Neutrophil (primary cell): Measurements from ENCODE around the gene SSR3.

Source experiments
- H3K27ac ChIP-seq: fragments of 200-600 bp; sonication (generic); 2 replicates; pipeline ENCODE4 v1.5.1; 2016; ENCODE audit warnings: mild to moderate bottlenecking, moderate library complexity
- H3K27me3 ChIP-seq: fragments of 200-600 bp; sonication (generic); 2 replicates; pipeline ENCODE4 v1.6.0; 2016; ENCODE audit warnings: mild to moderate bottlenecking
- H3K36me3 ChIP-seq: fragments of 200-600 bp; sonication (generic); 2 replicates; pipeline ENCODE4 v1.5.1; 2017
- H3K4me1 ChIP-seq, 2 experiments: fragments of 200-600 bp in 1 of 2; sonication (generic) in 1 of 2; 1 replicate in 1 of 2; 2 replicates in 1 of 2; pipeline versions ENCODE4 v1.5.1 to v1.6.1; 2013 to 2016; ENCODE audit warnings: low read depth in 1 of 2, low read length in 1 of 2, mild to moderate bottlenecking in 1 of 2, moderate library complexity in 1 of 2; ENCODE audit not compliant: control insufficient read depth in 1 of 2, insufficient read depth in 1 of 2
- H3K4me3 ChIP-seq, 2 experiments: fragments of 200-600 bp in 1 of 2; sonication (generic) in 1 of 2; 1 replicate in 1 of 2; 2 replicates in 1 of 2; pipeline ENCODE4 v1.5.1; 2013 to 2016; ENCODE audit warnings: low read depth in 1 of 2, low read length in 1 of 2, mild to moderate bottlenecking in 1 of 2, moderate library complexity in 1 of 2
- H3K9me3 ChIP-seq: fragments of 200-600 bp; sonication (generic); 2 replicates; pipeline ENCODE4 v1.5.1; 2016
- CTCF ChIP-seq: fragments of 200-600 bp; sonication (generic); IDR thresholded peaks from 2 replicates; pipeline ENCODE4 v1.5.1; 2016; ENCODE audit warnings: antibody characterized with exemption

Gene SSR3

GRCh38 chr3:156559321-156559720 lies 4.4 kb upstream of the SSR3 start:
- H3K36me3 ChIP-seq, result no peaks in the 10 kb centered on the region
- H3K27me3 ChIP-seq, result no peaks in the 10 kb centered on the region
- peaks cover 7 to 10% of the 10 kb centered on the region in 2 experiments for H3K4me1 ChIP-seq
- H3K27ac ChIP-seq, result no peak overlapping the region
- no peak for TF ChIP-seq CTCF
- no peaks in the 10 kb centered on the region for H3K9me3 ChIP-seq
- no peak overlapping the region for H3K4me3 ChIP-seq

- TF ChIP-seq CTCF, result no peak
Measured at GRCh38 chr3:156558389-156558788, 3.5 kb upstream of the SSR3 start.

GRCh38 chr3:156554515-156554841 lies 439 bp downstream of the SSR3 start:
- Histone ChIP-seq H3K4me3 (peak overlapping the region; percentile 86 to 93), H3K27me3 (no peaks in the 10 kb centered on the region), H3K27ac (peak overlapping the region; percentile 82), H3K36me3 (peaks cover 11% of the 10 kb centered on the region), H3K9me3 (no peaks in the 10 kb centered on the region), H3K4me1 (peaks cover 21 to 25% of the 10 kb centered on the region in 2 experiments)
- TF ChIP-seq CTCF, result no peak

More at GRCh38 chr3:156558389-156558788, 3.5 kb upstream of the SSR3 start:
- Histone ChIP-seq H3K4me1 (peaks cover 17 to 20% of the 10 kb centered on the region in 2 experiments), H3K36me3 (no peaks in the 10 kb centered on the region), H3K27me3 (no peaks in the 10 kb centered on the region), H3K9me3 (no peaks in the 10 kb centered on the region), H3K27ac (no peak overlapping the region), H3K4me3 (no peak overlapping the region)

- Histone ChIP-seq H3K36me3 (peaks cover 17% of the 10 kb centered on the region), H3K4me1 (peaks cover 21 to 25% of the 10 kb centered on the region in 2 experiments), H3K9me3 (no peaks in the 10 kb centered on the region), H3K27ac (peak overlapping the region; percentile 82), H3K4me3 (peak overlapping the region; percentile 86 to 93), H3K27me3 (no peaks in the 10 kb centered on the region)
- no peak for TF ChIP-seq CTCF
Measured at GRCh38 chr3:156553705-156554356, 1.1 kb downstream of the SSR3 start.

GRCh38 chr3:156552973-156553372 lies 1.9 kb downstream of the SSR3 start:
- peaks cover 21 to 25% of the 10 kb centered on the region in 2 experiments for H3K4me1 ChIP-seq
- peaks cover 26% of the 10 kb centered on the region for H3K36me3 ChIP-seq
- H3K27ac ChIP-seq, result no peak overlapping the region
- no peak overlapping the region for H3K4me3 ChIP-seq
- H3K27me3 ChIP-seq, result no peaks in the 10 kb centered on the region
- no peaks in the 10 kb centered on the region for H3K9me3 ChIP-seq
- no peak for TF ChIP-seq CTCF
